Activated naive CD8-positive, alpha-beta T cell (primary cell): ENCODE measurements around the gene BZW1.

ENCODE experiments used
- H3K27ac Mint-ChIP-seq: one replicate; pipeline ENCODE4 v1.8.0; 2021; ENCODE audit warnings: mixed read lengths
- H3K27me3 Mint-ChIP-seq: one replicate; pipeline ENCODE4 v1.8.0; 2021; ENCODE audit warnings: mixed read lengths
- H3K36me3 Mint-ChIP-seq: one replicate; pipeline ENCODE4 v1.8.0; 2021; ENCODE audit warnings: mixed read lengths
- H3K4me1 Mint-ChIP-seq: one replicate; pipeline ENCODE4 v1.8.0; 2021; ENCODE audit warnings: low read depth, mixed read lengths
- H3K4me3 Mint-ChIP-seq: one replicate; pipeline ENCODE4 v1.8.0; 2021; ENCODE audit warnings: mild to moderate bottlenecking, mixed read lengths
- H3K9me3 Mint-ChIP-seq: one replicate; pipeline ENCODE4 v1.8.0; 2021; ENCODE audit warnings: low read depth, mixed read lengths

BZW1 gene

DNA sequence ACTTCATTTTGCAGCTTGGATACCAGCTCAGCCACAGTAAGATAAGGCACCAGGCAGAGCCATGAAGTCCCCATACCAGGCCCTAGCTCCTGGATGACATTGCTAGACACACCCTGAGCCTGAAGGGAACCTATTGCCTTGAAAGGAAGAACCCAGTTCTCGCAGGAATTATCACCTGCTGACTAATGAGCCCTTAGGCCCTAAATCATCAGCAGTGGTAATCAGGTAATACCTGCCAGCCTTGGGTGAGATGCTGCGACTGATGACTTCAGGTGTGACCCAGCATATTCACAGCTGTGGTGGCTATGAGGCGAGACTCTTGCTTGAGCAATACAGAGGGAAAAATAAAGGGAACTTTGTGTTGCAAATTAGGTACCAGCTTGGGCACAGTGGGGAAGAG is 27.8 kb downstream of the BZW1 start:
- no peak overlapping the region for H3K4me3 Mint-ChIP-seq
- H3K9me3 Mint-ChIP-seq: peaks cover 5% of the 10 kb centered on the region
- no peaks in the 10 kb centered on the region for H3K27me3 Mint-ChIP-seq
- H3K36me3 Mint-ChIP-seq: peaks cover 2% of the 10 kb centered on the region
- no peak overlapping the region for H3K27ac Mint-ChIP-seq
- no peaks in the 10 kb centered on the region for H3K4me1 Mint-ChIP-seq

DNA sequence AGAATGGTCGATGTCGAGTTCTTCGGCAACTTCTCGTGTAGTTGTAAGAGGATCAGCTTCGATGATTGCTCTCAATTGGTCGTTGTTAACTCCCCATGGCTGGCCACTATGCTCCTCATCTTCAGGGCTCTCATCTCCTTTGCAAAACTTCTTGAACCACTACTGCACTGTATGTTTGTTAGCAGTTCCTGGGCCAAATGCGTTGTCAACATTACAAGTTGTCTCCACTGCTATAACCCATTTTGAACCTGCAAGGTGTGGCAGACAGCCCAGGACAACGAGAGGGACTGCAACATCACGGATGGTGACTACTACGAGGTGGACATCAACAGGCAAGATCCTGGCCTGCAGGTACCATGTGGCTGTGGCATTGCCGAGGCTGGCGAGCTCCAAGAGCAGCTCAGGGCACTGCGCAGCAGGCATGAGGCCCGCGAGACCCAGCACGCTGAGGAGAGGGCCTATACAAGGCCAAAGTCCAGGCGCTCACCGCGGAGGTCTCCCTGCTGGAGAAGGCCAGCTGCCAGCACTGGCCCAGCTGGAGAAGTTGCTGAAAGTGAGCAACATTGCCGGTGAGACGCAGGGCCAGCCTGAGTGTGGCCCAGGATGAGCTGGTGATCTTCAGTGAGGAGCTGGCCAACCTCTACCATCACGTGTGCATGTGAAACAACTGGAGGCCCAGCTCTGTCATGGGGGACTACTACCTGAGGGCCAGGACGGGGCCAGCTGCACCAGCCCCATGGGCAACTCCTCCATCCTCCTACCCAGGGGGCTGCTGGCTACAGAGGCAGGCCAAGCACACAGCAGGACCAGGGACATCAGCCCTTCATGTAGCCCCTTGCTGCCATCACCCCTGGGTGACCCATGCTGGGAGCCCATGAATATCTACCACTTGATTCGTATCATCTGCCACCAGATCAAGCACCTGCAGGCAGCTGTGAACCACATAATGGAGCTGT is 32.6 kb downstream of the BZW1 start:
- H3K27me3 Mint-ChIP-seq: no peaks in the 10 kb centered on the region
- no peaks in the 10 kb centered on the region for H3K36me3 Mint-ChIP-seq
- no peaks in the 10 kb centered on the region for H3K4me1 Mint-ChIP-seq
- H3K4me3 Mint-ChIP-seq: no peak overlapping the region
- H3K27ac Mint-ChIP-seq: no peak overlapping the region
- no peaks in the 10 kb centered on the region for H3K9me3 Mint-ChIP-seq

DNA sequence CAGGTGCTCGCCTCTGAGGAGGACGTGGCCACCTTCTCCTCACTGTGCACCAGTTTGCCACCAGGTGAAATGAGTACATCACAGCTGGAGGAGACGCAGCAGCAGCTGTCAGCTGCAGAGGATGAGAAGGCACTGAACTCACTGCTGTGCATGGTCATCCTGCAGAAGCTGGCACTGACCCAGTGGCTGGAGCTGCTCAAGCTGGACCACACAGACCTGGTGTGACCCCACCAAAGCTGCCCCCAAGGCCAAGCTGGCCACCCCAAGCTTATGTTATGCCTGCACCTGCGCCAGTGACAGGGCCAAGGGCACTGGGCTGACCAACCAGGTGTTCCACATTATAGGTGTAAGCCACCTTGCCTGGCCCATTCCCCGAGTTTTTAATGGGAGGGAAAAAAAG is 33.5 kb downstream of the BZW1 start:
- Mint-ChIP-seq H3K4me1 (no peaks in the 10 kb centered on the region), H3K27ac (no peak overlapping the region), H3K36me3 (peaks cover under 1% of the 10 kb centered on the region), H3K4me3 (no peak overlapping the region), H3K9me3 (no peaks in the 10 kb centered on the region), H3K27me3 (no peaks in the 10 kb centered on the region)

- Mint-ChIP-seq H3K9me3 (no peaks in the 10 kb centered on the region), H3K4me3 (no peak overlapping the region), H3K4me1 (no peaks in the 10 kb centered on the region), H3K36me3 (peaks cover 6% of the 10 kb centered on the region), H3K27me3 (no peaks in the 10 kb centered on the region), H3K27ac (no peak overlapping the region)
These were observed 34.1 kb downstream of the BZW1 start for GRCh38 chr2:200845669-200846325.

- Mint-ChIP-seq H3K4me1 (peaks cover 3% of the 10 kb centered on the region), H3K27ac (no peak overlapping the region), H3K4me3 (no peak overlapping the region), H3K27me3 (no peaks in the 10 kb centered on the region), H3K36me3 (peaks cover 12% of the 10 kb centered on the region), H3K9me3 (no peaks in the 10 kb centered on the region)
These were observed 35.6 kb downstream of the BZW1 start for GRCh38 chr2:200847269-200847668.

DNA sequence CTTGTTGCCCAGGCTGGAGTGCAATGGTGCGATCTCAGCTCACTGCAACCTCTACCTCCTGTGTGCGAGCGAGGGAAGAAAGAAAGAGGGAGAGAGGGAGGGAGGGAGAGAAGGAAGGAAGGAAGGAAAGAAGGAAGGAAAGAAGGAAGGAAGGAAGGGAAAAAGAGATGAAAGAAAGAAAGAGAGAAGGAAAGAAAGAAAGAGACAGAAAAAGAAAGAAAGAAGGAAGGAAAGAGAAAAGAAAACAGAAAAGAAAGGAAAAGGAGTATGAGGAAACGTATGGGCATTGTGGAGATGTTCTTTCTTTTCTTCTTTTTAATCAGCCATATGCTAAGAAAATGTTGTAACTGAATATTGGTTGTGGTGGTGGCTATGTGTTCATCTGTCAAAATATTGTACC is 36.2 kb downstream of the BZW1 start:
- H3K27ac Mint-ChIP-seq: no peak overlapping the region
- peaks cover 7% of the 10 kb centered on the region for H3K4me1 Mint-ChIP-seq
- H3K9me3 Mint-ChIP-seq: no peaks in the 10 kb centered on the region
- peaks cover 18% of the 10 kb centered on the region for H3K36me3 Mint-ChIP-seq
- H3K4me3 Mint-ChIP-seq: no peak overlapping the region
- H3K27me3 Mint-ChIP-seq: no peaks in the 10 kb centered on the region

- no peaks in the 10 kb centered on the region for H3K27me3 Mint-ChIP-seq
- no peaks in the 10 kb centered on the region for H3K9me3 Mint-ChIP-seq
- peaks cover 26% of the 10 kb centered on the region for H3K36me3 Mint-ChIP-seq
- H3K4me1 Mint-ChIP-seq: peaks cover 12% of the 10 kb centered on the region
- no peak overlapping the region for H3K4me3 Mint-ChIP-seq
- peak overlapping the region; percentile 59 for H3K27ac Mint-ChIP-seq
These were observed 39.0 kb downstream of the BZW1 start for GRCh38 chr2:200850512-200851256.

DNA sequence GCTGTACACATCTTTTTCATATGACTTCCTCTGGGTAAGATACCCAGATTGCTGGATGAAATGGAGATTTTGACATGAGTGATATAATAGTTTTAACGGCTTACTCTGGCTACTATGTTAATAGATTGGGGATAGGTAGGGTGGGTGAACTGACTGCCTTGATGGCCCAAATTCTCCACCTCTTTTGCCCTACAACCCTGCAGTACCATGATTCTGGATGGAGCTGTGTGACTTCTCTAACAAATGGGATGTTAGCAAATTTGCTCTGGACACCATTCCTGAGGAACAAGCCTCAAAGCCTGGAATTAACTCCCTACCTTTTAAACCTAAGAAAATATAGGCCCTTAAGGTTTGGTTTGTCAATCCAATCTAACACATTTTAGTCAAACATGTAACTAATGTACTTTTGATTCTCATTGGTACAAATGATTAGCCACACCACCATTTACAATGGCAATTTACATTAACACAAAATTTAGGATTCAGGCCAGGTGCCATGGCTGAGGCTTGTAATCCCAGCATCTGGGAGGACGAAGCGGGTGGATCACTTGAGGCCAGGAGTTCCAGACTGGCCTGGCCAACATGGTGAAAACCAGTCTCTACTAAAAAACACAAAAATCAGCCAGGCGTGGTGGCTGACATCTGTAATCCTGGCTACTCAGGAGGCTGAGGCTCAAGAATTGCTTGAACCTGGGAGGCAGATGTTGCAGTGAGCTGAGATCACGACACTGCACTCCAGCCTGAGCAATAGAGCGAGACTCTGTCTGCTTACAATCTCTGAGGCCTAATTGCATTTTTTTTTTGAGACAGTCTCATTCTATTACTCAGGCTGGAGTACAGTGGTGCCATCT is 39.9 kb downstream of the BZW1 start:
- no peak overlapping the region for H3K4me3 Mint-ChIP-seq
- no peaks in the 10 kb centered on the region for H3K9me3 Mint-ChIP-seq
- H3K27me3 Mint-ChIP-seq: no peaks in the 10 kb centered on the region
- peaks cover 29% of the 10 kb centered on the region for H3K36me3 Mint-ChIP-seq
- peak overlapping the region; percentile 59 for H3K27ac Mint-ChIP-seq
- H3K4me1 Mint-ChIP-seq: peaks cover 16% of the 10 kb centered on the region

- H3K27ac Mint-ChIP-seq: peak overlapping the region; percentile 64
- no peaks in the 10 kb centered on the region for H3K9me3 Mint-ChIP-seq
These were observed 40.9 kb downstream of the BZW1 start for GRCh38 chr2:200852605-200853004.

GRCh38 chr2:200856806-200857205 is 45.1 kb downstream of the BZW1 start:
- no peaks in the 10 kb centered on the region for H3K9me3 Mint-ChIP-seq
- peak overlapping the region; percentile 61 for H3K27ac Mint-ChIP-seq
- no peaks in the 10 kb centered on the region for H3K27me3 Mint-ChIP-seq
- peaks cover 45% of the 10 kb centered on the region for H3K36me3 Mint-ChIP-seq
- peak overlapping the region; percentile 30 for H3K4me3 Mint-ChIP-seq
- peaks cover 63% of the 10 kb centered on the region for H3K4me1 Mint-ChIP-seq

More at GRCh38 chr2:200852605-200853004, 40.9 kb downstream of the BZW1 start:
- peaks cover 26% of the 10 kb centered on the region for H3K4me1 Mint-ChIP-seq
- H3K27me3 Mint-ChIP-seq: no peaks in the 10 kb centered on the region
- H3K36me3 Mint-ChIP-seq: peaks cover 35% of the 10 kb centered on the region
- no peak overlapping the region for H3K4me3 Mint-ChIP-seq

DNA sequence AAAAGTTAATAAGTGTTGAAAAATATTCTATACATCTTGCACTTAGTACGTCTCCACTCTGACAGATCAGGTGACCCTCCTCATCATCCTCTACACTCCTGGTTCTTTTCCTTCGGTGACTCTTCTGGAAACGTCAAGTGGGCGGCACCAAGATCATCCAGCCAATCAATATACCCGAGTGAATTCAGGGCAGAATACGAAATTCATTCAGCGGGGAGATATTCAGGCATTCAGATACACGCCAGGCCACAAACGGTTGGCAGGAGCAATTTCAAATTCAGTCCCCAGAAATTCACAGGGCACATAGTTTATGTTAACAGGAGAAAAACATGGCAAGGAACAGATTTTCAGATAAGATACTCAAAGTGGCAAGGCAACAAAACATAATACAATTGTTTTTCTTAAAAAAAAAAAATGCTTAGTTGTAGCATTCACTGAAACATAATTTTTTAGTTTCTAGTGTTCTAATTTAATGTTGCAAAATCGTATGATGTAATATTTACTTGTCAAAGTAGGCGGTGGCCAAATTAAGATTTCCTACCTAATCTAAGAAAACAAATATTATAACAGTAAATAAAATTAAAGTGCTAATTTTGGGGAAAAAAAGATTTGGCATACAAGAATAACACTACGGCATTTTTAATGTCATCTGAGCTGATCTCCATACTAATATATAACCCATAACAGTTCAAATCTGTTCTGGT is 48.5 kb downstream of the BZW1 start:
- H3K4me3 Mint-ChIP-seq: peak overlapping the region; percentile 98
- peaks cover 39% of the 10 kb centered on the region for H3K36me3 Mint-ChIP-seq
- H3K27me3 Mint-ChIP-seq: no peaks in the 10 kb centered on the region
- H3K9me3 Mint-ChIP-seq: no peaks in the 10 kb centered on the region
- H3K4me1 Mint-ChIP-seq: peaks cover 65% of the 10 kb centered on the region
- H3K27ac Mint-ChIP-seq: peak overlapping the region; percentile 94

DNA sequence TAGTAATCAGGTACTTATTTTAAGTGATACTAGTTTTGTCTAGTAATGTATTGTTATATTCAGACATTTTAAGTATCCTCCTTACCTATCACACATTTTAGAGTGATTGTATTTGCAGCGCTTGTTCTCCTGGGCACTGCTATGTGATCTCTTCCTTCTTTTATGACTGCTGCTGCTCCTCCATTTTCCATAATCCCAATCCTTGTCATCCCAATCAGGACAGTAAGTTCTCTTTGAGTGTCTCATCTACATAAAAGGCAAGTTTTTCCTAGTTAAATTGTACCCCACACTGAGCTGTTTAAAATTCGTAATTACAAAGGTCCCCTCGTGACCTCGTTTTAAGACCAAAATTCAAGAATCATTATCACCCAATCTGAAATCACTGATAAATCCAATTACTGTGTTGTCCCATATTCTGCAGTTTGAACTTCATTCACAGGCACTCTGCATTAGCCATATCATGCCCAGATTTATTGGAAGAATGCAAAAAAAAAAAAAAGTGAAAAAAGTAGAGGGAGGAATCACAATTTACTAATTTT is 50.0 kb downstream of the BZW1 start:
- peak overlapping the region; percentile 100 for H3K27ac Mint-ChIP-seq
- peaks cover 61% of the 10 kb centered on the region for H3K4me1 Mint-ChIP-seq
- peaks cover 36% of the 10 kb centered on the region for H3K36me3 Mint-ChIP-seq
- H3K9me3 Mint-ChIP-seq: no peaks in the 10 kb centered on the region
- peak overlapping the region; percentile 98 for H3K4me3 Mint-ChIP-seq
- H3K27me3 Mint-ChIP-seq: no peaks in the 10 kb centered on the region

DNA sequence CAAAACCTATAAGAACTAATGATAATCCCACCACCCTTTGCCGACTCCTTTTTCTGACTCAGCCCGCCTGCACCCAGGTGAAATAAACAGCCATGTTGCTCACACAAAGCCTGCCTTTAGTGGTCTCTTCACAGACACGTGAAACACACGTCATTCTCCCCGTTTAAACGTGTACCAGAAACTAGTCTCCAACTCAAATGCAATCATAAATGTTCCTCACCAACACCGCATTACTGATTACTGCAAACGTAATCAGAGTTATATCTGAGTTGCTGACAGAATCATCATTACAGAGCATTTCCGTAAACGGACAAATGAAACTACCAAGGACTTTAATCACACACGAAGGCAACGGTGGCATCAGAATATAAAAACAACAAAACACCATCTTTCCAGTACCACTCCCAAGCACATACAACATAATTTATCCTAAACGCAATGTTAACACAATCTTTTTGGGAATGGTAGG is 50.9 kb downstream of the BZW1 start:
- peak overlapping the region; percentile 100 for H3K27ac Mint-ChIP-seq
- peaks cover 31% of the 10 kb centered on the region for H3K36me3 Mint-ChIP-seq
- H3K4me3 Mint-ChIP-seq: peak overlapping the region; percentile 98
- peaks cover 55% of the 10 kb centered on the region for H3K4me1 Mint-ChIP-seq
- H3K27me3 Mint-ChIP-seq: no peaks in the 10 kb centered on the region
- H3K9me3 Mint-ChIP-seq: no peaks in the 10 kb centered on the region
